Measurements from ENCODE around the gene MAP6. TPM values are rescaled to one million over a fixed set of nuclear protein-coding genes. Genes with fewer than 3 reads are reported as not detected.

MAP6 gene
- total and polyA plus RNA-seq, 2 of the 13 experiments (the other 11 are each of a cell fraction or from before 2014, with no cell fraction given): 0.04 TPM; not detected in 1

DNA sequence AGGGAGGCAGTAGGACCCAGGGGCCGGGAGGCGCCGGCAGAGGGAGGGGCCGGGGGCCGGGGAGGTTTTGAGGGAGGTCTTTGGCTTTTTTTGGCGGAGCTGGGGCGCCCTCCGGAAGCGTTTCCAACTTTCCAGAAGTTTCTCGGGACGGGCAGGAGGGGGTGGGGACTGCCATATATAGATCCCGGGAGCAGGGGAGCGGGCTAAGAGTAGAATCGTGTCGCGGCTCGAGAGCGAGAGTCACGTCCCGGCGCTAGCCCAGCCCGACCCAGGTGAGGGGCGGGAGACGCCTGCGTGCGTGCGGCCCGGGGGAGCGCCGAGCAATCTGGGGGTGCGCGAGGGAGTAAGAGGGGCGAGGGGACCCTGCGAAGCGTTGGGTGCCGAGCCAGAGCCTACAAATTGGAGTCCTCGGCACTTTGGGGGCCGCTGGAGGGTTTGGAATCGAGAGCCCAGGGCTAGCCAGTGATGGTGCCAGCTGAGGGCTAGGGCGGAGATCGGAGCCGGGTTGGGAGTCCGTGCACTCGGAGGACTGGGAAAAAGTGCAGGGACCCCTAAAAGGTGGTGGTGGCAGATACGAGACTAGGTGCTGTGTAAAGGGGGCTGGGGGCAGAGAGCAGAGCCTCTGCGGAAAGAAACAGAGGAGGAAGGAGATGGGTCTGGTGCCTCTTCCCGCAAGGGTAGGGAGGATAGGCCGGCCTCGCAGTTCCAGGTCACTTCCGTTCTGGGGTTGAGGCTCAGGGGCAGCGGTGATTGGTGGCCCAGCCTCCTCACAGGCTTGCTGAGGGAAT lies 106.6 kb downstream of the MAP6 start, which contains the start of gene SERPINH1 (continued):
- TF ChIP-seq, protein P1, sequence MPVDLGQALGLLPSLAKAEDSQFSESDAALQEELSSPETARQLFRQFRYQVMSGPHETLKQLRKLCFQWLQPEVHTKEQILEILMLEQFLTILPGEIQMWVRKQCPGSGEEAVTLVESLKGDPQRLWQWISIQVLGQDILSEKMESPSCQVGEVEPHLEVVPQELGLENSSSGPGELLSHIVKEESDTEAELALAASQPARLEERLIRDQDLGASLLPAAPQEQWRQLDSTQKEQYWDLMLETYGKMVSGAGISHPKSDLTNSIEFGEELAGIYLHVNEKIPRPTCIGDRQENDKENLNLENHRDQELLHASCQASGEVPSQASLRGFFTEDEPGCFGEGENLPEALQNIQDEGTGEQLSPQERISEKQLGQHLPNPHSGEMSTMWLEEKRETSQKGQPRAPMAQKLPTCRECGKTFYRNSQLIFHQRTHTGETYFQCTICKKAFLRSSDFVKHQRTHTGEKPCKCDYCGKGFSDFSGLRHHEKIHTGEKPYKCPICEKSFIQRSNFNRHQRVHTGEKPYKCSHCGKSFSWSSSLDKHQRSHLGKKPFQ (CRISPR knock-in tag; IDR thresholded peaks at IDR 0.05; ENCODE audit: insufficient replicate concordance): peak; percentile 67
- no peak for TF ChIP-seq CHD2 (IDR thresholded peaks at IDR 0.05; ENCODE audit: low read depth, low read length)
- TF ChIP-seq, protein P2, sequence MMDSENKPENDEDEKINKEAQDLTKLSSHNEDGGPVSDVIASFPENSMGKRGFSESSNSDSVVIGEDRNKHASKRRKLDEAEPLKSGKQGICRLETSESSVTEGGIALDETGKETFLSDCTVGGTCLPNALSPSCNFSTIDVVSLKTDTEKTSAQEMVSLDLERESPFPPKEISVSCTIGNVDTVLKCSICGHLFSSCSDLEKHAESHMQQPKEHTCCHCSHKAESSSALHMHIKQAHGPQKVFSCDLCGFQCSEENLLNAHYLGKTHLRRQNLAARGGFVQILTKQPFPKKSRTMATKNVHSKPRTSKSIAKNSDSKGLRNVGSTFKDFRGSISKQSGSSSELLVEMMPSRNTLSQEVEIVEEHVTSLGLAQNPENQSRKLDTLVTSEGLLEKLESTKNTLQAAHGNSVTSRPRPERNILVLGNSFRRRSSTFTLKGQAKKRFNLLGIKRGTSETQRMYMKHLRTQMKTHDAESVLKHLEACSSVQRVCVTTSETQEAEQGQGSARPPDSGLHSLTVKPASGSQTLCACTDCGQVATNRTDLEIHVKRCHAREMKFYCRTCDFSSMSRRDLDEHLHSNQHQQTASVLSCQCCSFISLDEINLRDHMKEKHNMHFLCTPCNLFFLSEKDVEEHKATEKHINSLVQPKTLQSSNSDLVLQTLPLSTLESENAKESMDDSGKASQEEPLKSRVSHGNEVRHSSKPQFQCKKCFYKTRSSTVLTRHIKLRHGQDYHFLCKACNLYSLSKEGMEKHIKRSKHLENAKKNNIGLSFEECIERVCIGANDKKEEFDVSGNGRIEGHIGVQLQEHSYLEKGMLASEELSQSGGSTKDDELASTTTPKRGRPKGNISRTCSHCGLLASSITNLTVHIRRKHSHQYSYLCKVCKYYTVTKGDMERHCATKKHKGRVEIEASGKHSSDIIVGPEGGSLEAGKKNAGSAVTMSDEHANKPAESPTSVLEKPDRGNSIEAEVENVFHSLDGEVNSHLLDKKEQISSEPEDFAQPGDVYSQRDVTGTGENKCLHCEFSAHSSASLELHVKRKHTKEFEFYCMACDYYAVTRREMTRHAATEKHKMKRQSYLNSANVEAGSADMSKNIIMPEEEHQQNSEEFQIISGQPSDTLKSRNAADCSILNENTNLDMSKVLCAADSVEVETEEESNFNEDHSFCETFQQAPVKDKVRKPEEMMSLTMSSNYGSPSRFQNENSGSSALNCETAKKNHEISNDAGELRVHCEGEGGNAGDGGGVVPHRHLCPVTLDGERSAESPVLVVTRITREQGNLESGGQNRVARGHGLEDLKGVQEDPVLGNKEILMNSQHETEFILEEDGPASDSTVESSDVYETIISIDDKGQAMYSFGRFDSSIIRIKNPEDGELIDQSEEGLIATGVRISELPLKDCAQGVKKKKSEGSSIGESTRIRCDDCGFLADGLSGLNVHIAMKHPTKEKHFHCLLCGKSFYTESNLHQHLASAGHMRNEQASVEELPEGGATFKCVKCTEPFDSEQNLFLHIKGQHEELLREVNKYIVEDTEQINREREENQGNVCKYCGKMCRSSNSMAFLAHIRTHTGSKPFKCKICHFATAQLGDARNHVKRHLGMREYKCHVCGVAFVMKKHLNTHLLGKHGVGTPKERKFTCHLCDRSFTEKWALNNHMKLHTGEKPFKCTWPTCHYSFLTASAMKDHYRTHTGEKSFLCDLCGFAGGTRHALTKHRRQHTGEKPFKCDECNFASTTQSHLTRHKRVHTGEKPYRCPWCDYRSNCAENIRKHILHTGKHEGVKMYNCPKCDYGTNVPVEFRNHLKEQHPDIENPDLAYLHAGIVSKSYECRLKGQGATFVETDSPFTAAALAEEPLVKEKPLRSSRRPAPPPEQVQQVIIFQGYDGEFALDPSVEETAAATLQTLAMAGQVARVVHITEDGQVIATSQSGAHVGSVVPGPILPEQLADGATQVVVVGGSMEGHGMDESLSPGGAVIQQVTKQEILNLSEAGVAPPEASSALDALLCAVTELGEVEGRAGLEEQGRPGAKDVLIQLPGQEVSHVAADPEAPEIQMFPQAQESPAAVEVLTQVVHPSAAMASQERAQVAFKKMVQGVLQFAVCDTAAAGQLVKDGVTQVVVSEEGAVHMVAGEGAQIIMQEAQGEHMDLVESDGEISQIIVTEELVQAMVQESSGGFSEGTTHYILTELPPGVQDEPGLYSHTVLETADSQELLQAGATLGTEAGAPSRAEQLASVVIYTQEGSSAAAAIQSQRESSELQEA (CRISPR knock-in tag; IDR thresholded peaks at IDR 0.05; ENCODE audit: not compliant biosample characterization): no peak
- peak; percentile 78 for TF ChIP-seq NFYB (CRISPR knock-in tag; IDR thresholded peaks at IDR 0.05)
- peak; percentile 41 for TF ChIP-seq ASH2L (IDR thresholded peaks at IDR 0.05; ENCODE audit: insufficient read length, low read depth, low read length)
- no peak for TF ChIP-seq ZNF318 (CRISPR knock-in tag; IDR thresholded peaks at IDR 0.05)
- TF ChIP-seq TBL1XR1 (IDR thresholded peaks at IDR 0.05; ENCODE audit: borderline replicate concordance, low read length, partially characterized antibody): no peak
- peak; percentile 38; the same call in 1 of the 2 replicates for TF ChIP-seq KAT8 (CRISPR knock-in tag; IDR thresholded peaks at IDR 0.05)
- no peak for TF ChIP-seq ZNF614 (CRISPR knock-in tag; IDR thresholded peaks at IDR 0.05; ENCODE audit: borderline replicate concordance)
- TF ChIP-seq TCF7L2 (IDR thresholded peaks at IDR 0.05; ENCODE audit: low read depth, low read length): no peak
